Mesendoderm (in vitro differentiated cells): ENCODE measurements around the gene GPRIN2.

Source experiments
- DNase-seq: peaks from one replicate; pipeline ENCODE4 v3.0.0; 2013
- H2AK5ac ChIP-seq: 2 replicates; pipeline ENCODE4 v1.6.1; 2013; ENCODE audit warnings: low read length, inconsistent platforms
- H2BK120ac ChIP-seq: 2 replicates; pipeline ENCODE4 v1.6.1; 2013; ENCODE audit warnings: low read depth, mild to moderate bottlenecking, low read length, moderate library complexity, mixed read lengths
- H2BK15ac ChIP-seq: replicated peaks from 2 replicates; pipeline ENCODE4 v1.6.1; 2013; ENCODE audit warnings: low read depth, mild to moderate bottlenecking, moderate library complexity
- H2BK5ac ChIP-seq: 2 replicates; pipeline ENCODE4 v1.6.1; 2013; ENCODE audit warnings: low read length, inconsistent platforms
- H3K18ac ChIP-seq: 2 replicates; pipeline ENCODE4 v1.6.1; 2013; ENCODE audit warnings: mild to moderate bottlenecking, low read length, mixed read lengths
- H3K23ac ChIP-seq: one replicate; pipeline ENCODE4 v1.6.1; 2013; ENCODE audit warnings: low read length
- H3K27ac ChIP-seq: 2 replicates; pipeline ENCODE4 v1.5.1; 2013; ENCODE audit warnings: low read depth, mild to moderate bottlenecking, inconsistent platforms, low read length, moderate library complexity
- H3K27me3 ChIP-seq: 2 replicates; pipeline ENCODE4 v1.6.1; 2013; ENCODE audit warnings: low read length, control low read depth, mild to moderate bottlenecking, inconsistent platforms; ENCODE audit not compliant: insufficient read depth, poor library complexity
- H3K36me3 ChIP-seq: 2 replicates; pipeline ENCODE4 v1.6.1; 2013; ENCODE audit warnings: low read length, inconsistent platforms; ENCODE audit not compliant: control insufficient read depth, insufficient read depth
- H3K4ac ChIP-seq: one replicate; pipeline ENCODE4 v1.6.1; 2013; ENCODE audit warnings: low read depth, mild to moderate bottlenecking, low read length, moderate library complexity
- H3K4me1 ChIP-seq: 2 replicates; pipeline ENCODE4 v1.6.1; 2013; ENCODE audit warnings: low read depth, low read length, inconsistent platforms; ENCODE audit not compliant: control insufficient read depth
- H3K4me2 ChIP-seq: 2 replicates; pipeline ENCODE4 v1.6.1; 2013; ENCODE audit warnings: low read length
- H3K4me3 ChIP-seq: 2 replicates; pipeline ENCODE4 v1.5.1; 2013; ENCODE audit warnings: mild to moderate bottlenecking, low read length
- H3K56ac ChIP-seq: one replicate; pipeline ENCODE4 v1.6.1; 2013; ENCODE audit warnings: low read length
- H3K79me1 ChIP-seq: 2 replicates; pipeline ENCODE4 v1.6.1; 2013; ENCODE audit warnings: low read length, inconsistent platforms
- H3K79me2 ChIP-seq: 2 replicates; pipeline ENCODE4 v1.6.1; 2013; ENCODE audit warnings: mild to moderate bottlenecking, low read length; ENCODE audit not compliant: control insufficient read depth, insufficient read depth
- H3K9ac ChIP-seq: 2 replicates; pipeline ENCODE4 v1.6.1; 2013; ENCODE audit warnings: low read length, inconsistent platforms
- H4K5ac ChIP-seq: one replicate; pipeline ENCODE4 v1.6.1; 2013; ENCODE audit warnings: low read length
- H4K8ac ChIP-seq: one replicate; pipeline ENCODE4 v1.6.1; 2013; ENCODE audit warnings: low read depth, mild to moderate bottlenecking, control low read depth, low read length, moderate library complexity
- WGBS: extraction: QIAGEN DNeasy Blood & Tissue Kit; methylation state at CpG from one replicate; pipeline ENCODE4 v1.1.7; 2013; ENCODE audit warnings: low lambda C conversion rate, missing lambda C conversion rate; ENCODE audit not compliant: insufficient coverage; ENCODE audit errors: extremely low coverage; 5-methylcytosine and 5-hydroxymethylcytosine counted together

GPRIN2 gene

DNA sequence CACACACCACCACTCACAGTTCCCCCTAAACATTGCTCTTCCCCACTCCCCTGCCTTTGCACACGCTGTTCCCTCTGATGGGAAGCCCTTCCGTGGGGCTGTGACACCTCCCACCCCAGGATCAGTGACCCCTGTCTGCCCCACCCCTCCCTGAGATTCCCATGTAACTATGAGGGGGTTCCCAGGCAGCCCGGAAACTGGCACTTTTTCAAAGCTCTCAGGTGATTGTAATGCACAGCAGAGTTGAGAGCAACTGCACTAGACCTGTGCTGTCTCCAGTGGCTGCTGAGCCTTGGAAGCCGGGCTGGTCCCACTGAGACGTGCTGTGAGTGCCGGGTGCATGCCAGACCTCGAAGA, 29.8 kb downstream of the GPRIN2 start:
- Histone ChIP-seq H4K5ac (no peak overlapping the region), H2AK5ac (no peak overlapping the region), H3K36me3 (no peaks in the 10 kb centered on the region), H3K4me2 (no peak overlapping the region), H3K79me1 (no peaks in the 10 kb centered on the region), H3K23ac (no peak overlapping the region), H3K4ac (no peak overlapping the region), H3K56ac (no peak overlapping the region), H3K27ac (no peak overlapping the region), H3K4me1 (no peaks in the 10 kb centered on the region), H3K79me2 (no peaks in the 10 kb centered on the region), H2BK120ac (no peak overlapping the region), H4K8ac (no peak overlapping the region), H2BK15ac (no peak overlapping the region), H3K9ac (no peak overlapping the region), H3K4me3 (no peak overlapping the region), H3K27me3 (no peaks in the 10 kb centered on the region), H3K18ac (no peak overlapping the region), H2BK5ac (no peak overlapping the region)
- WGBS = no CpG with 5 or more reads among the region's 7 CpGs
- no peak for DNase-seq

DNA sequence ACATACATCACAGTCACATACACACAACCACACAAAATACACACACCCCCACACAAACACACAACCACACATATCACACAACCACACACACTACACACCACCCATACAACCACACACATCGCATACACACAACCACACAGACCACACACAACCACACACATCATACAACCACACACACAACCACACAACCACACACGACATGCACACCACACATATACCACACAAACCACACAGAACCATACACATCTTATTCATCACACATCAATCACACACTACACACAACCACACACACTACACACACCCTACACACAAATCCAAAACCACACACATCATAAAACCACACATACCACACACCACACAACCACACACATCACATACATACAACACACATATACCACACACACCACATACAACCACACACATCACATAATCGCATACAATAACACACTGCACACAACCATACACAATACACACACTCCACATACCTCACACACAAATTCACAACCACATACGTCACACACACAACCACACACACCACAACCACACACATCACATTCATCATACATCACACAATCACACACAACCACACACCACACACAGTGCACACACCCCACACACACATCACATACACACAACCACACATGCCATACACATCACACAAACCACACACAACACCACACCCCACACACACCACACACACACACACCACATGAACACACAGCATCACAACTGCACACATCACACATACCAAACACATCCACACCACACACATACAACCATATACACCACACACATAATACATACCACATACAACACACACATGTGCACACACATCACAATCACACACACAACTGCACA, 30.4 kb downstream of the GPRIN2 start:
- WGBS = 100% methylated on average over 4 of the region's 4 CpGs
- DNase-seq = peak; percentile 49
- no peak overlapping the region for H3K56ac ChIP-seq
- H3K18ac ChIP-seq = no peak overlapping the region
- no peaks in the 10 kb centered on the region for H3K4me1 ChIP-seq
- no peak overlapping the region for H2BK5ac ChIP-seq
- no peaks in the 10 kb centered on the region for H3K36me3 ChIP-seq
- H3K23ac ChIP-seq = no peak overlapping the region
- H2BK120ac ChIP-seq = no peak overlapping the region
- no peak overlapping the region for H3K4me2 ChIP-seq
- H3K27me3 ChIP-seq = no peaks in the 10 kb centered on the region
- H3K4me3 ChIP-seq = no peak overlapping the region
- H3K79me1 ChIP-seq = no peaks in the 10 kb centered on the region
- H3K79me2 ChIP-seq = no peaks in the 10 kb centered on the region
- no peak overlapping the region for H4K5ac ChIP-seq
- H2AK5ac ChIP-seq = no peak overlapping the region
- H3K27ac ChIP-seq = no peak overlapping the region
- H2BK15ac ChIP-seq = no peak overlapping the region
- H4K8ac ChIP-seq = no peak overlapping the region
- H3K4ac ChIP-seq = no peak overlapping the region
- H3K9ac ChIP-seq = no peak overlapping the region

DNA sequence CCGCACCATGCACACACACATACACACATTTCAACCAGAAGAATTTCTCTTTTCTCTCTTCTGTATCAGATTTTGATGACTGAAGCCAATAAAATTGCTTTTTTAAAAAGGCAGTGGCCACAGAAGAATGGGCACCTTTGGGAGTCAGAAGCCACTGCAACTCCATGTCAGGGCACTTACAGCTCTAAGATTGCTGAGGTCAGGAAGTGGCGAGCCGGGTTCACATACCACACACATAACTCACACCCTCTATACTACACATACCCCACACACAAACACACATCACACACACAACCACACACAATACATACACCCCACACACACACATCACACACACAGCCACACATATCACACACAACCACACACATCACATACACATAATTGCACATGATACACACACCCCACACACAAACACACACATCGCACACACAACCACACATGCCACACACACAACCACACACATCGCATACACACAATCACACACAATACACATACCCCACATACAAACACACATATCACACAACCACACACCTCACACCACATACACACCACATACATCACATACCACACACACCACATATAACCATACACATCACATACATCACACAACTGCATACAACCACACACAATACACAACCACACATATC, 31.2 kb downstream of the GPRIN2 start:
- Histone ChIP-seq H3K4ac (no peak overlapping the region), H2BK15ac (no peak overlapping the region), H4K5ac (no peak overlapping the region), H4K8ac (no peak overlapping the region), H3K56ac (no peak overlapping the region), H3K4me3 (no peak overlapping the region), H2BK120ac (no peak overlapping the region), H2AK5ac (no peak overlapping the region), H2BK5ac (peak overlapping the region; percentile 20), H3K27me3 (no peaks in the 10 kb centered on the region), H3K36me3 (no peaks in the 10 kb centered on the region), H3K4me2 (no peak overlapping the region), H3K23ac (peak overlapping the region; percentile 48), H3K18ac (no peak overlapping the region), H3K4me1 (no peaks in the 10 kb centered on the region), H3K79me2 (no peaks in the 10 kb centered on the region), H3K79me1 (no peaks in the 10 kb centered on the region), H3K27ac (no peak overlapping the region), H3K9ac (no peak overlapping the region)
- DNase-seq = peak; percentile 65
- 100% methylated on average over 2 of the region's 5 CpGs for WGBS

DNA sequence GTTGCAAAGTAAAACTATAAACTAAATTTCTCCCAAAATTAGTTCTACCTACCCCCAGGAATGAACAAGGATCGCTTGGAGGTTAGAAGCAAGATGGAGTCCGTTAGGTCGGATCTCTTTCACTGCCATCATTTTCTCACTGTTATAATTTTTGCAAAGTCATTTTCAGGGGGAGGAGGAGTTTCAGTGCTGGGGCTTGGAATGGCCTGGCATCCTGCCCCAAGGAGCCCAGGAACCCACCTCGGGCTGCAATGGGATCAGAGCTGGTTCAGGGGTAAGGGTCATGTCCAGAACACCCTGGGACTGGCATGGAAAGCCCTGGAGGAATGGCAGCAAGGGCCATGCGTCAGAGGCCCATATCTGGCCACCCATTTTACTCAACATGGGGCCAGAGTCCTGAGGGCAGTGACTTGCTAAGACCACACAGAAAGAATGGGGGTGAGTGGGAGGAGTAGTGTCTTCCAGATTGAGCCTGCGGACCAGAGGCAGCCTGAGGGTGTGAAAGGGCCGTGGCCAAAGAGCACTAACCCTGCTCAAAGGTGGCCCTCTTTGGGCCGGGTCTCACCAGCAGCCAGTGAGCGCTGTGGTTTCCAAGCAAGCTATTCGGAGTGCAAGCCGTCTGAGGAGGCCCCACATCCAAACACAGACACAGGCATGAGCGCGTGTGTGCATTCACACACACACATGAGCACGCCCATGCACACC, 31.8 kb downstream of the GPRIN2 start:
- H3K79me1 ChIP-seq = no peaks in the 10 kb centered on the region
- no peak overlapping the region for H2BK5ac ChIP-seq
- H2AK5ac ChIP-seq = no peak overlapping the region
- no peaks in the 10 kb centered on the region for H3K4me1 ChIP-seq
- no peak overlapping the region for H3K23ac ChIP-seq
- no peak overlapping the region for H3K4ac ChIP-seq
- no peak overlapping the region for H3K18ac ChIP-seq
- no peaks in the 10 kb centered on the region for H3K79me2 ChIP-seq
- H3K36me3 ChIP-seq = no peaks in the 10 kb centered on the region
- no peak overlapping the region for H4K5ac ChIP-seq
- H3K27me3 ChIP-seq = no peaks in the 10 kb centered on the region
- no peak overlapping the region for H4K8ac ChIP-seq
- DNase-seq = peak; percentile 61
- H3K4me2 ChIP-seq = no peak overlapping the region
- no peak overlapping the region for H2BK15ac ChIP-seq
- no peak overlapping the region for H3K9ac ChIP-seq
- no peak overlapping the region for H3K56ac ChIP-seq
- no peak overlapping the region for H3K27ac ChIP-seq
- H2BK120ac ChIP-seq = no peak overlapping the region
- WGBS = no CpG with 5 or more reads among the region's 14 CpGs
- no peak overlapping the region for H3K4me3 ChIP-seq

DNA sequence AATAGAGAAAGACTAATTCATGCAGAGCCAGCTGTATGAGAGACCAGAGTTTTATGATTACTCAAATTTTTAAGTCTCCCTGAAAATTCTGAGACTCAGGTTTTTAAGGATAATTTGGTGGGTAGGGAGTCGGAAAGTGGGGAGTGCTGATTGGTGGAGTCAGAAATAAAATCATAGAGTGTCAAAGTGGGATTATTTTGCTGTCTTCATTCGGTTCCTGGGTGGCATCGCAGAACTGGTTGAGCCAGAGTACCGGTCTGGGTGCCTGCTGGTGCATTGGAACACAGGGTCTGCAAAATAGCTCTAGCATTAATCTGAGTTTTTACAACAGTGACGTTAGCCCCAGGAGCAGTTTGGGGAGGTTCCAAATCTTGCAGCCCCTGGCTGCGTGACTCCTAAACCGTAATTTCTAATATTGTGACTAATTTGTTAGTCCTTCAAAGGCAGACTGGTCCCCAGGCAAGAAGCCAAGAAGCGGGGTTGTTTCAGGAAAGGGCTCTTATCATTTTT, 32.4 kb downstream of the GPRIN2 start:
- H3K9ac ChIP-seq = no peak overlapping the region
- no peak overlapping the region for H2BK5ac ChIP-seq
- peak overlapping the region; percentile 10 for H3K56ac ChIP-seq
- H2AK5ac ChIP-seq = no peak overlapping the region
- H3K4ac ChIP-seq = no peak overlapping the region
- no peak overlapping the region for H4K5ac ChIP-seq
- H4K8ac ChIP-seq = no peak overlapping the region
- no CpG with 5 or more reads among the region's 8 CpGs for WGBS
- H3K18ac ChIP-seq = no peak overlapping the region
- H3K79me2 ChIP-seq = no peaks in the 10 kb centered on the region
- H2BK15ac ChIP-seq = no peak overlapping the region
- no peaks in the 10 kb centered on the region for H3K36me3 ChIP-seq
- no peaks in the 10 kb centered on the region for H3K27me3 ChIP-seq
- H3K4me1 ChIP-seq = no peaks in the 10 kb centered on the region
- no peak overlapping the region for H2BK120ac ChIP-seq
- no peak for DNase-seq
- no peak overlapping the region for H3K23ac ChIP-seq
- H3K79me1 ChIP-seq = no peaks in the 10 kb centered on the region
- no peak overlapping the region for H3K4me3 ChIP-seq
- H3K27ac ChIP-seq = no peak overlapping the region
- no peak overlapping the region for H3K4me2 ChIP-seq
